NCI-H2171 (cell line): ENCODE data around the gene COA1.
"Not testable (repeated sequence)": the region's sequence is repeated elsewhere in the genome, so short reads cannot be mapped to it uniquely, and the experiment has no call there.

ENCODE experiments used
- DNase-seq: peaks from one replicate; lab custom pipeline; 2025; lab: John Stamatoyannopoulos, UW

Gene COA1

GRCh38 chr7:43758029-43758821 lies 28.9 kb upstream of the COA1 start, which contains the start of gene BLVRA:
BLVRA (plus strand) TSS chr7:43758680; CDS start chr7:43771159, 12,479 bp downstream.
- DNase-seq, result peak; percentile 53

GRCh38 chr7:43757073-43757720 lies 27.9 kb upstream of the COA1 start:
- no peak for DNase-seq

GRCh38 chr7:43756368-43757072 lies 27.2 kb upstream of the COA1 start:
- DNase-seq, result no peak

GRCh38 chr7:43754596-43754995 lies 25.3 kb upstream of the COA1 start:
- no peak for DNase-seq

- no peak for DNase-seq
Measured at GRCh38 chr7:43753843-43754242, 24.5 kb upstream of the COA1 start.

- DNase-seq, result no peak
Measured at GRCh38 chr7:43753271-43753810, 24.0 kb upstream of the COA1 start.

GRCh38 chr7:43752411-43752810 lies 23.1 kb upstream of the COA1 start:
- no peak for DNase-seq

- no peak for DNase-seq
Measured at GRCh38 chr7:43750016-43750887, 20.9 kb upstream of the COA1 start.

GRCh38 chr7:43749383-43749940 lies 20.1 kb upstream of the COA1 start:
- DNase-seq, result no peak

GRCh38 chr7:43747328-43748105 lies 18.2 kb upstream of the COA1 start:
- no peak for DNase-seq

- no peak for DNase-seq
Measured at GRCh38 chr7:43742692-43743091, 13.4 kb upstream of the COA1 start.

- DNase-seq, result no peak
Measured at GRCh38 chr7:43737467-43738127, 8.3 kb upstream of the COA1 start.

- DNase-seq, result no peak
Measured at GRCh38 chr7:43735802-43736603, 6.7 kb upstream of the COA1 start.

- DNase-seq, result no peak
Measured at GRCh38 chr7:43735403-43735801, 6.1 kb upstream of the COA1 start.

GRCh38 chr7:43734575-43735332 lies 5.4 kb upstream of the COA1 start:
- DNase-seq, result not testable (repeated sequence)

GRCh38 chr7:43731494-43731893 lies 2.2 kb upstream of the COA1 start:
- DNase-seq, result not testable (repeated sequence)

- DNase-seq, result no peak
Measured at GRCh38 chr7:43729924-43730248, 563 bp upstream of the COA1 start.

- DNase-seq, result no peak
Measured at GRCh38 chr7:43727494-43727893, 1.8 kb downstream of the COA1 start.
